Kidney tubule cell (primary cell): ENCODE data around the gene DNAH3.
"Not testable (repeated sequence)": the region's sequence is repeated elsewhere in the genome, so short reads cannot be mapped to it uniquely, and the experiment has no call there.

ENCODE experiments used
- DNase-seq: peaks from one replicate; pipeline ENCODE4 v3.0.0-alpha.2; 2018; ENCODE audit warnings: low spot score

DNAH3 gene

GRCh38 chr16:20940871-20941635, 209.6 kb downstream of the DNAH3 start:
- no peak for DNase-seq

DNA sequence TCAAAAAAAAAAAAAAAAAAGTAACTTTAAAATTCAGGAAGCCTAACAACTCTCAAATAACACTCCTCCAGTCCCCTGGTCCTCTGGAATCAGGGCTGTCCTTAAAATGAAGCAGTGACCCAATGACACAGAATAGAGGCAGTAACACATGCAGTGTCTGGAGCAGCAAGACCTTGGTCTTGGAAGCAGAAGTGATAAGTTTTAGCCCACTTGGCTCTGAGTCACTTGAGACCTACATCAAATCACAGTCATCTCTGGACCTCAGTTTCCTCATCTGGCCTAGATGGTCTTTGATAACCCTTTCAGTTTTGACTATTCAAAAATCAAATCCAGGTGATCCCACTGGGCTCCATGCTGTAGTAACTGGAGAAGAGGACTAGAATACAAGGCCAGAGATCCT, 211.0 kb downstream of the DNAH3 start:
- no peak for DNase-seq

- peak; percentile 14 for DNase-seq
Measured at GRCh38 chr16:20938426-20938825, 212.2 kb downstream of the DNAH3 start.

- no peak for DNase-seq
Measured at GRCh38 chr16:20937736-20938135, 212.9 kb downstream of the DNAH3 start.

- DNase-seq = no peak
Measured at GRCh38 chr16:20933589-20933988, 217.1 kb downstream of the DNAH3 start.

DNA sequence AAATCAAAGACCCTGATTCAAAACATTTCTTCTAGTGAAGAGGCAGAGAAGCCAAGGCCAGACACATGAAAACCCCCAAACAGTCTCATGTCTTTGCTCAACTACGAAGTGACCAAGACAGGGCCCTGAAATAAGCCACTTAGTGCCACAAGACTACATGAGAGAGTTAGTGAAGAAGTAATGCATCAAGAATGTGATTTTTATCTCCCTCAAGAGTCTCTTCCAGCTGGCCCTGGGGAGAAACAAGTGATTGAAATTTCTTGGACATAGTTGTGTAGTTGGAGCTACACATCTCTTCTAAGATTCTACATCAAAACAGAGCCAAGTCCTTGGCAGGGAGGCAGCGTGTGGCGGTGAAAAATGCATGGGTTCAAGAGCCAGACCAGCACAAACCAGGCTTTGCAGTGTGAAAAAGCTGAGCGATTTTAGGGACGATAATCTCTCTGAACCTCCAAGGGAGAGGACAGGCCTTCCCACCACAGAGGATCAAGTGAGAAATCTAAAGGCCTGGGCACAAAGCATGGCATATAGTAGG, 219.5 kb downstream of the DNAH3 start:
- no peak for DNase-seq

DNA sequence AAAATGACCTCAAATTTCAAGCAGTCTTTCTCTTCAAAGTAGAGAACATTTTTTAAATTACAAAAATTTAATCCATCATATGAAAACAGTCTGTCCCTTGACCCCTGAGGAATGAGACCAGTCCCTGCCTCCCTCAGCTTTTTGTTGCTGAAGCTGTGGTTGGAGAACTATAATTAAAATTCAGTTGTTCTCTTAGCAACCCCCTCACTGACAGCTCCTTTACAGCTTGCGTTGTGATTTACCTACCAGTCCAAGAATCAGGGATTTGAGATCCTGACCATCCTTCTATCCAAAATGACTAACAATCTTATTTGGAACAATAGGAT, 220.3 kb downstream of the DNAH3 start:
- DNase-seq = no peak

DNA sequence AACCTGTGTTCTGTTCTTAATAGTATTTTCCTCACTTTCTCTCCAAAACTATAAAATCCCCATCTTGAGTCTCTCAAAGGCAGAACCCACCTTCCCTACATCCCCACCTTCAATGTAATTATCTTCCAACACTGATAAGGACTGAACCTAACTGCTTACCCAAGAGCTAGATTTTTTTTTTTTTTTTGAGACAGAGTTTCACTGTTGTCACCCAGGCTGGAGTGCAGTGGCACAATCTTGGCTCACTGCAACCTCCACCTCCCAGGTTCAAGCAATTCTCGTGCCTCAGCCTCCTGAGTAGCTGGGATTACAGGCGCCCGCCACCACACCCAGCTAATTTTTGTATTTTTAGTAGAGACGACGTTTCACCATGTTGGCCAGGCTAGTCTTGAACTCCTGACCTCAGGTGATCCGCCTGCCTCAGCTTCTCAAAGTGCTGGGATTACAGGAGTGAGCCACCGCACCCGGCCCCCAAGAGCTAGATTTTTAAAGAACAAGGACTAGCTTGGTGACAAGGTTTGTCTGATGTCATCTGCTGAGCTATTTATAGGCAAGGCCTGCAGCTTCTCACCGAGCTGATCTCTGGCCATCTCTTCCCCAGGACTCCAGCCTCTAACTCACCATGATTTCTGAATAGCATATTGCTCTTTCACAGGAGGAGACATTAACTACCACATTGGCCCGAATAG, 220.8 kb downstream of the DNAH3 start:
- DNase-seq = not testable (repeated sequence)

DNA sequence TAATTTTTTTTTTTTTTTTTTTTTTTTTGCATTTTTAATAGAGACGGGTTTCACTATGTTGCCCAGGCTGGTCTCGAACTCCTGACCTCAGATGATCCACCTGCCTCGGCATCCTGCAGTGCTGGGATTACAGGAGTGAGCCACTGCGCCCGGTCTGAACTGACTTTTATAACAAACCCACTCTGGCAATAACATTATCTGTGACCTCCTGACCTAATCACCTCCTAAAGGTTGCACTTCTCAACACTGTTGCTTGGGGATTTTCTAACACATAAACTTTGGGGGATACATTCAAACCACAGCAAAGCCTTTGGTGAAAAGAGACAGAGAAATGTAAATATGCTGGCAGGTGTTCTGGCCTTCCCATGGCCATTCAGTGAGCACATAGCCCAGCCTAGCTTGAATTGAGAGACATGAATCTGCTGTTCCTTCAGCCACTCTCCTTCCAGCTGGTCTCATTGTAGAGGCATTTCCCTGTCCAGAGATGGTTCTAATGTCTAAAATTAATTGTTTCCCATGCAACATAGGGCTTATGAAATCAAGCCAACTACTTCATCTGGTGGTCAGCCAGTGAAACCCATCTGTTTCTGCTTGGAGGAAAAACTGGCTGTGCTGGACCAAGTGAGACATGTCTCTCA, 221.8 kb downstream of the DNAH3 start:
- no peak for DNase-seq

DNA sequence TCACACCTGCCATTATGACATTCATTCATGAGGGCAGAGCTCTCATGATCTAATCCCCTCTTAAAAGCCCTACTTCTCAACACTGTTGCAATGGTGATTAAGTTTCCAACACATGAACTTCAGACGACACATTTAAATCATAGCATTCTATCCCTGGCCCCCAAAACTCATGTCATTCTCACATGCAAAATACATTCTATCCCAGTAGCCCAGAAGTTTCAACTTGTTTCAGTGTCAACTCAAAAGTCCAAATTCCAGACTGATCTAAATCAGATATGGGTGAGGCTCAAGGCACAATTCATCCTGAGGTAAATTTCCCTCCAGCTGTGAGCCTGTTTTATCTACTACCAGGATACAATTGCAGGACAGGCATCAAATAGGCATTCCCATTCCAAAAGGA, 224.9 kb downstream of the DNAH3 start:
- no peak for DNase-seq

DNA sequence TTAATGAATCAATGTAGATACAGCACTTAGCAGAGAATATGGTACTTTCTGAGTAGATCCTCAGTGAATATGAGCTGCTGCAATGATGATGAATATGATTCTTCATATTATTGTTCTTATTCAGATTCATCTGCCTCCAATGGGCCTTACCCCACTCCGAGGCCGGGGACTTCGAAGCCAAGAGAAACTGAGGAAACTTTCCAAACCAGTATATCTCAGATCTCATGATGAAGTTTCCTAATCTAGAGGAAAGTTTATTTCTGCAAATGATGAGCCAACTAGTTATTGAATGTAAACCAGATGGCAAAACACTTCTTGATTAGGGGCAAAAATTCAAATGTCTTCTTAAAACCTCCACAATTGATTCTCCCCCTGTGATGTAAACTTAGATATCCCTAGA, 226.8 kb downstream of the DNAH3 start:
- no peak for DNase-seq

DNA sequence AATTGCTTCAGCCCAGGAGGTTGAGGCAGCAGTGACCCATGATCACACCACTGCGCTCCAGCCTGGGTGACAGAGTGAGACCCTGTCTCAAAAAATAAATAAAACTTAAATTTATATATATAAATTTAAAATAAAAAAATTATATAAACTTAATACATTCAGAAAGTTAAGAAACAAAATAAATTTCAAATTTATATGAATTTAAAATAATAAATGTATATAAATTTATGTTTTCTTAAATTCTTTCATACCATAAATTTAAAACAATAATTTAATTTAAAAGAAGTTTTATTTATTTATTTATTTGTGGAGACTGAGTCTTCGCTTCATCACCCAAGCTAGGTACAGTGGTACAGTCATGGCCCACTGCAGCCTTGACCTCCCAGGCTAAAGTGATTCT, 229.8 kb downstream of the DNAH3 start:
- no peak for DNase-seq

DNA sequence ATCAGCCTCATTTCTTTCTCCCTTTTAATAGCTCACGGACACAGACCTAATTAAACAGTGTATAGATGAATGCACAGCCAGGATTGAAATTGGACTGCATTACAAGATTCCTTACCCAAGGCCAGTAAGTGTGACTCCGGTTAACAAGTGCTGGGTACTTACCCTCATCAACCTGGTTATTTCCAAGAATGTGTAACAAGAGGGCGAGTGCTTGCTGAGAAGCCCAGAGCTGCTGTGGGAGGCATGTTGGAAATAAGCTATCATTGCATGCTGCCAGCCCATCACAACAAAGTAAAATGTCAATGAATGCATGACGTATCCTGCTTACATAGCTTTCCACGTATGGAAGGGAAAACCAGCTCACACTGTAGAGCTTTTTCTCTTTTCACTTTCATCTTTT, 230.6 kb downstream of the DNAH3 start:
- no peak for DNase-seq

GRCh38 chr16:20918486-20919239, 232.0 kb downstream of the DNAH3 start:
- no peak for DNase-seq

- no peak for DNase-seq
Measured at GRCh38 chr16:20916942-20917341, 233.7 kb downstream of the DNAH3 start.

DNA sequence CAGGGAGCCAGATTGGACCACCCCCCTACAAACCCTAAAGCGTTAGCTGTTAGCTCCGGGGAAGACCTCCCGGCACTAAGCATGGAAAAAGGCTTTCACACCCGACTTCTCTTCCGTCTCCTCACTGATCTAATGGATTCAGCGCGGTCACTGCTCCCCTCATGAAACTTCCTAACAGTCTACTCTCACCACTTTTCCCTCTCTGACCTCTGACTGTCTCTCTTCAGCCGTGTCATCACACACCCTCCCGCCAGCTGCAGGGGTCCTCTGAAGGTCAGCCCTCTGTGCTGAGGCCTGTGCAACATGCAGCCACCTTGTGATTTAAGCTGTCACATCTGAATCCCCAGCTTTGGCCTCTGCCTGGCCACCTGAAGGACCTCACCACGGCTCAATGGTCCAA, 234.4 kb downstream of the DNAH3 start:
- no peak for DNase-seq

- DNase-seq = peak; percentile 86
Measured at GRCh38 chr16:20911361-20911760, 239.3 kb downstream of the DNAH3 start.

- DNase-seq = peak; percentile 96
Measured at GRCh38 chr16:20910781-20911321, 239.8 kb downstream of the DNAH3 start.

- DNase-seq = peak; percentile 83
Measured at GRCh38 chr16:20906341-20907255, 244.0 kb downstream of the DNAH3 start.

- DNase-seq = no peak
Measured at GRCh38 chr16:20905576-20905975, 245.1 kb downstream of the DNAH3 start.

GRCh38 chr16:20904507-20905081, 246.1 kb downstream of the DNAH3 start:
- peak; percentile 48 for DNase-seq
